ENCODE results near the gene APC2.
"Not testable (repeated sequence)": the region's sequence is repeated elsewhere in the genome, so short reads cannot be mapped to it uniquely, and the experiment has no call there.

APC2 gene

GRCh38 chr19:1429750-1430149, 20.2 kb upstream of the APC2 start:
- DNase-seq, result no peak

DNA sequence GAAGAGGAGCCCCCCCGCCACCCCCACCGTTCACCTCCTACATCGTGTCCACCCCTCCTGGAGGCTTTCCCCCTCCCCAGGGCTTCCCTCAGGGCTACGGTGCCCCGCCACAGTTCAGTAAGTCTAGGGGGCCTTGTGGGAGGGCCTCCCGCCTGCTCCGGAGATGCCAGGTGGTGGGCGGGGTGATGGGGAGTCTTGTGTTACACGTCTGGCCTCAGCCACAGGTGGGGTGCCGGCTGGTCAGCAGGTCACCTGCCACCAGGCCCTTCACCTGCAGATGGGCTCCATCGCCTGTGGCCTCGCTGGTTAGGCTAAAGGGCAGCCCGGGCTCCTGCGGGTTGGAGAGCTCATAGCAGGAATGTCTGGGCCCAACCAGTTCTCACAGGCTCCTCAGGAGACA, 19.7 kb upstream of the APC2 start:
- no peak for DNase-seq

- no peak for DNase-seq
Measured at GRCh38 chr19:1431759-1432506, 18.0 kb upstream of the APC2 start.

DNA sequence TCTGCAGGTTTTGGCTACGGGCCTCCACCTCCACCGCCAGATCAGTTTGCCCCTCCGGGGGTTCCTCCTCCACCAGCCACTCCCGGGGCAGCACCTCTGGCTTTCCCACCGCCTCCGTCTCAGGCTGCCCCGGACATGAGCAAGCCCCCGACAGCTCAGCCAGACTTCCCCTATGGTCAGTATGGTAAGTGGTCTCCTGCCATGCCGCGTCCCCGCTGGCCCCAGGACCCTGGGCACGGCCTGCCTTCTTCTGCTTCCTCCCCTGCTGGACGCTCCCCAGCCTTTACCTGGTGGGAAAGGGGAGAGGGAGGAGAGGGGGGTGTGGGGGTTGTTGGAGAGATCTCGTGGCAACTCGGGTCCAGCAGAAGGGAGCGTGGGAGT, 17.4 kb upstream of the APC2 start:
- DNase-seq, result no peak

- no peak for DNase-seq
Measured at GRCh38 chr19:1433119-1434039, 16.5 kb upstream of the APC2 start.

- DNase-seq, result no peak
Measured at GRCh38 chr19:1434040-1434366, 15.9 kb upstream of the APC2 start.

DNA sequence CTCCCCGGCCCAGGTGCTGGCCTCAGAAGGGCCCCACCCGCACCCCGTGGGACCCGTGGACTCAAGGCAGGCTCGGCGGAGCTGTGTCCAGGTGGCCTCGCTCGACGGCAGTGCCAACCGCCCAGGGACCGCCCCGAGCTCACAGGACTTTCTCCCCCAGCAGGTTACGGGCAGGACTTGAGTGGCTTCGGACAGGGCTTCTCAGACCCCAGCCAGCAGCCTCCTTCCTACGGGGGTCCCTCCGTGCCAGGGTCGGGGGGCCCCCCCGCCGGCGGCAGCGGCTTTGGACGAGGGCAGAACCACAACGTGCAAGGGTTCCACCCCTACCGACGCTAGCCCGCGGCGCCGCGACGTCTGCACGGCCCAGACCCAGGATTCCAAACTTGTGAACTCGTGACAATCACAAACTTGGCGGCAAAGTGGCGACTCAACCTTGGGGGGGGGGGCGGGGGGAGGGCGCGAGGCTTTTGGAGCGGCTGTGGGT, 15.3 kb upstream of the APC2 start:
- no peak for DNase-seq

DNA sequence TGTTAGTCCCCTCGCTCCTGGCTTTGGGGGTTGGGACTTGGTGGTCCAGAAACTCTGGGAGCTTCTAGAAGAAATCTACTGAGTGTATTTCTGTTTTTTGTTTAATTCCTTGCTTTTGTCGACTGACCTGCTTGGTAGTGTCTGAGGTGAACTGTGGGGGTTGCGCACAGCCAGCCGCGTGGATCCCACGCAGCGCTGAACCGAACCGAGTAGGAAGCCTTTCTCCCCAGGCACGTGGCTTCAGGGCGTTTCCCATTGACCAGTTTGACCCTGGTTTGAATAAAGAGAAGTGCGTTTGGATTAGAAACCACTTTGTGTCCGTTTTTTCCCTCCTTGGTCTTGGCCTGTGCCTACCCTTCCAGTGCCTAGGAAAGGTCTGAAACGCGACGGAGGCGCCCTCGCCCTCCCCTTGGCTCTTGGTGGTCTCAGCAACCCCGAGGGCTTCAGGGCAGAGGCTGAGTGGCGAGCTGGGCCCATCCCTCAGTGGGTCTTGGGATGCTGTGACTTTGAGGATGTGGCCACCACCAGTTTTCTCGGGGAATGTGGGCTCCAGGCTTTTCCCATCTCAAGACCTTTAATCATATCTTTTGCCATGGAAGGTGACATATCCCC, 14.4 kb upstream of the APC2 start:
- DNase-seq, result no peak

DNA sequence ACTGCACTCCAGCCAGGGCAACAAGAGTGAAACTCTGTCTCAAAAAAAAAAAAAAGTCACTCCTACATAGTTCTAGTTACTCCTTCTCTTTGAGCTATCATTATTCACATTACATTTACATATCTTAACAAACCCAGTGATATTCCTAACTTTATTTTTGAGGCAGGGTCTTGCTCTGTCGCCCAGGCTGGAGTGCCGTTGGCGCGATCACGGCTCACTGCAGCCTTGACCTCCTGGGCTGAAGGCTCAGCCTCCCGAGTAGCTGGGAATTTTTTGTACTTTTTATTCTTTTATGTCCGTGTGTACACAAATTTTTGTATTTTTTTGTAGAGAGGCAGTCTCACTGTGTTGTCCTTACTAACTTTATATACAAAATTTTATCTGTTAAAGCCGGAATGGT, 12.3 kb upstream of the APC2 start:
- DNase-seq, result no peak

DNA sequence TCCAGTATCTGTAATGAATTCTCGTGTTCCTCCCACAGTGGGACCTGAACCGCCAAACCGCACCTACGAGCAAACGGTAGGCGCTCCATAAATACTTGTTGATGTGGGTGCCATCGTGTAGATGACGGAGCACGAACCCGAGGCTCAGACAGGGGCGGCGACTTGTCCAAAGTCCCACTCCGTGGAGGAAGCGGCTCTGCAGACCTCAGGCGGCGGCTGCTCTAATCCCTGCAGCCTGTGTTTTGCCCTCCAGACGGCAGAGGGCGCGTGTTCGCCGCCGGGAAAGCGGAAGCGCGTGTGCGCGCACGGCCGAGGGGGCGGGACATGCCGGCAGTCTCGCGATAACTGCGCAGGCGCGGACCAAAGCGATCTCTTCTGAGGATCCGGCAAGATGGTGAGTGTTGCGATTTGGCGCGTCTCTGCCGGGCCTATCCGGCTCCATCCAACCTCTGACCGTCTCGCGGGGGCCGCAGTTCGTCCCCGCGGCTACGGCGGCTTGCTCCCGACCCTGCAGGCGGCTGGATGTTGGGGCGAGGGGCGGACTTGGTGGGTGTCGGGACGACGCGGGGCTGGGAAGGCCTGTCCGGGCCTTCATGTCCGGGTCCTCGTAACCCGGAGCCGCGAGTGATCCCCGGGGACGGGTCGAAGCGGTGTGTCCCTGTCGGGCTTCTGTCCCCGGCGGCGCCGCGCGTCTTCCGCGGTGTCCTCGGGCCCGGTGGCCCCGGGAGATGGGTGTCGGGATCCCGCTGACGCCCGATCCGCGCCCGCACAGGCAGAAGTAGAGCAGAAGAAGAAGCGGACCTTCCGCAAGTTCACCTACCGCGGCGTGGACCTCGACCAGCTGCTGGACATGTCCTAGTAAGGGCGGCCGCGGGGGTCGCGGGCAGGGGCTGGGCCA, 11.6 kb upstream of the APC2 start, which contains the start of gene RPS15:
TSS of gene RPS15 (plus strand) at position 362 of the 898 bp plus-strand sequence. CDS start at position 392, 30 bp downstream.
- peak; percentile 95 for DNase-seq

DNA sequence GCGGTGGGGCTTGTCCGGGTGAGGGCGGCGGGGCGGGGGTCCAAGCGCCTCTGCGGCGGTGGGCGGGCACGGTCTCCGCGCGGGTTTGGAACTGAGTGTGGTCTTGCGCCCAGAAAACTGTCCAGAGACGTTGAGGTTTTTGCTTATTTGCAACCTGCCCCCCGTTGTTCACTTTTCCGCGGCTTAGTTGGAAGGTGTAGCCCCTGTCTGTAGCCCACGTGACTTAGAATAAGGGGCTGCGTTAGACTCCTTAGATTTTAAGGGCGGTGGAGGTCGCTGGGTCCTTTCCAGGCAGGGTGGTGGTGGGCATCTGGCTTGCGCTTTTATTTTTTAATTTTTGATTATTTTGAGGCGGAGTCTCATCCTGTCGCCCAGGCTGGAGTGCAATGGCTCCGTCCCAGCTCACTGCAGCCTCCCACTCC, 11.0 kb upstream of the APC2 start:
- no peak for DNase-seq

DNA sequence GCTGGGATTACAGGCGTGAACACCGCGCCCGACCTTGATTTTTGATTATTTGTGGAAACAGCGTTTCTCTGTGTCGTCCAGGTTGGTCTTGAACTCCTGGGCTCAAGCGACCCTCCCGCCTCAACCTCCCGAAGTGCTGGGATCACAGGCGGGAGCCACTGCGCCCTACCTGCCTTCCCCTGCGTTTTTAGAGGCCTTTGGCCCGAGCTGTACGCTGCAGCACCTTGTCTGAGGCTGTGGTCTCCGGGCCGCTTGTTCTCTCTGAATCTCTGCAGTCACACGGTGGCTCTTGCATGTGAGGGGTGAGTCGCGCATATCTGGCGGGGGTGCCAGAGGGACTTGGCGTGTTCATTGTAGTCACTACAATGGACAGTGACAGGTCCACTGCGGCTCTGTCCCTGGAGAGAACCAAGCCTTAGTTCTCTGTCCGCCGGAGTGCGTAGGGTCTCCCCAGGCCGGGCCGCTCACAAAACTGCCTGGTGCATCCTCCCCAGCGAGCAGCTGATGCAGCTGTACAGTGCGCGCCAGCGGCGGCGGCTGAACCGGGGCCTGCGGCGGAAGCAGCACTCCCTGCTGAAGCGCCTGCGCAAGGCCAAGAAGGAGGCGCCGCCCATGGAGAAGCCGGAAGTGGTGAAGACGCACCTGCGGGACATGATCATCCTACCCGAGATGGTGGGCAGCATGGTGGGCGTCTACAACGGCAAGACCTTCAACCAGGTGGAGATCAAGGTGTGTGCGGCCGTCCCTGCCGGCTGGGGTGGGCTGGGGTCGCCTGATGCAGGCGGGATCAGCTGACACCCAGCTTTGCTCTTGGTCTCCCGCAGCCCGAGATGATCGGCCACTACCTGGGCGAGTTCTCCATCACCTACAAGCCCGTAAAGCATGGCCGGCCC, 10.2 kb upstream of the APC2 start:
- DNase-seq, result not testable (repeated sequence)

- no peak for DNase-seq
Measured at GRCh38 chr19:1440418-1440801, 9.5 kb upstream of the APC2 start.

- DNase-seq, result no peak
Measured at GRCh38 chr19:1441022-1441426, 8.9 kb upstream of the APC2 start.

DNA sequence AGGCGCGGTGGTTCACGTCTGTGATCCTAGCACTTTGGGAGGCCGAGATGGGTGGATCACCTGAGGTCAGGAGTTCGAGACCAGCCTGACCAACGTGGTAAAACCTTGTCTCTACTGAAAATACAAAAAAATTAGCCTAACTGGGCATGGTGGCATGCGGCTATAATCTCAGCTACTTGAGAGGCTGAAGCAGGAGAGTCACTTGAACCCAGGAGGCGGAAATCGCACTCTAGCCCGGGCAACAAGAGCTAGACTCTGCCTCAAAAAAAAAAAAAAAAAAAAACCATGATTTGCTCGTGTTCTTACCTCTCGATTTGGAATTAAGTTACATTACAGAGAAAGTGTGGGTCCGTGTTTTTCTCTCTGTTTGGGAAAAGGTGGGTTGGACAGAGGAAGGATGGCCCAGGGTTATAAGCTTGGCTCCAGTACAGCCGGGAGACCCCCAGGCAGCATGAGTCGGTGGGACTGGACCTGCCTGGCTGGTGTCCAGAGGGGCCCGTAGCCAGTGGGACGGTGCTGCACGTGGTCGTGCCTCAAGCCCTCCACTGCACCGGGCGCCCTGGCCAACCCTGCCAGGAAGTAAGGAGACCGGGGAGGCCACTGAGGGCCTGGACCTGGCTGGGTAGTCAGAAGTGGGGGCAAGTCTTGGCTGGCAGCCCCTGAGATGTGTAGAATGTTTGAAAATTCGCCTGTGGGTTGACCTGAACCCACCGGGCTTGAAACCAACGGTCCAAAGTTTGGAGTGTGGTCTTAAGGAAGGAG, 8.1 kb upstream of the APC2 start:
- DNase-seq, result no peak

DNA sequence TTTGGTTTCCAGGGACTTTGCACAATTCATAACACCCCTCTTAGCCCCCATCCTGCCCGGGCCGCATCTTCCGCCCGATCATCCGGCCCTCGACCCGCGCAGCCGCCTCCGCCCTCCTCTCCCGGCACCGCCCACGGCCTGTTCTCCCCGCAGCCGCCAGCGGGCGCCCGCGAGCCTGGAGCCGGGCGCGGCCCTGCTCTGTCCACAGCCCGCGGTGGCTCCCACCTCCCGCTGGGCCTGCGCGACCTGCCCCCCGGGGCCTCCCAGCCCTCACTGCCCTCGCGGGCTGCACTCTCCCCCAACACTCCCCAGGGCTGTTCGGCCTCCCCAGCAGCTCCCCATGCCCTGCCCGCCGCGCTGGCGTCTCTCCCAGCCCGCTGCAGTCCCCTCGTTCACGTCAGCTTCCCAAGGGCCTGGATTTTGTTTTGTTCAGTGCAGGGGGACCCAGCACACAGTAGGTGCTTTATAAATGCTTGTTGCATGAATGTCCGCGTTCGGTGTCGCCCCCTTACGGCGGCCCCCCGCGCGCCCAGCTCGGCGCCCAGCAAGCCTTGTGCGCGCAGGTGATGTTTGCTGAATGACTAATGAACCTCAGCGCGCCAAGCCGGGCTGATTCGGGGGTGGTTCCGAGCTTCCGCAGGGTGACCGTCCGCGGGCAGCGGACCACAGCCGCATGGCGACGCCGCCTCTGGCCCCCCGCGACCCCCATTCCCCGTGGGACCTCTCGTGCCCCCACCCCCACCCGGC, 4.6 kb upstream of the APC2 start:
- peak; percentile 71 for DNase-seq

DNA sequence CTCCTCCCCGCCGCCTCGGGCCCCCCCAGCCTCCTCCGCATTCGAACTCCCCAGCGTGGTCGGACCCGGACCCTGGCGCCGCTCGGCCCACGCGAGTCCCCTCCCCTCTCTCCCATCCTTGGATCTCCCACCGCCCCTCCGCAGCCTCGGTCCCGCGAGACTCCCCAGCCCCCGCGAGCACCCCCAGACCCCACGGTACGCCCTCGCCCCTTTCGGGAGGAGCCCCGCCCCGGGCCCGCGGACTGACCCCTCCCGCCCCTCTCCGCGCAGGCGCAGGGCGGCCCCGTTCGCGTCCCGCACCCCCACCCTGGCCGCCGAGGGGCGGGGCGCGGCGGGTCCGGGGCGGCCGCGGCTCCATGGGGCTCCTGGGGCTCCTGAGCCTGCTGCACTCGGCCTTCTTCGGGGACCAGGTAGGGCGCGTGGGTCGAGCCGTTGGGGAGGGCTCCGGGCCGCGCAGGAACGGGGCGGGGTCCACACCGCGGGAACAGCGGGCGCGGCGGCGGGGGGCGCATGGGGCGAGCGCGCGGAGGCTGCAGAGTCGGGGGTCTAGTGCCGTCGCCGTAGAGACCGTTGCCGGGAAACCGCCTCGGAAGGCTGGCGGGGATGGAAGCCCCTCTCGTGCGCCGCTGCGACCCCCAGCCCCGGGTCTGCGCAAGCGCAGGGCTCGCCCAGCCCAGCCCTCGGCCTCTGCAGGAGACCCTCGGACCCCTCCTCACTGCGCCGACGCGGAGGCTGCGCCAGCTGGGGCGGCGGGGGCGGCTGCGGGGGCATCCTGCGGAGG, 3.8 kb upstream of the APC2 start:
- DNase-seq, result no peak

- no peak for DNase-seq
Measured at GRCh38 chr19:1446713-1447481, 3.0 kb upstream of the APC2 start.
